Neural cell (in vitro differentiated cells): ENCODE data around the gene TJP1. TPM values are rescaled to one million over a fixed set of nuclear protein-coding genes. Genes with fewer than 3 reads are reported as not detected.

Experiments used
- H2AFZ ChIP-seq: fragments of 200-600, 300-800 bp; sonication (generic), shearing (Covaris generic); 2 replicates; pipeline ENCODE4 v1.6.0; 2014; ENCODE audit warnings: low read depth, mild to moderate bottlenecking, antibody characterized with exemption, low read length, moderate library complexity
- H3F3A ChIP-seq: fragments of 200-600 bp; shearing (Covaris generic); 2 replicates; pipeline ENCODE4 v1.6.1; 2016; ENCODE audit warnings: mild to moderate bottlenecking, moderate library complexity, mixed read lengths, antibody characterized with exemption, low read length; ENCODE audit not compliant: insufficient read depth, poor library complexity, severe bottlenecking
- H3K27ac ChIP-seq: fragments of 200-600, 300-800 bp; sonication (generic), shearing (Covaris generic); 2 replicates; pipeline ENCODE4 v1.5.1; 2014; ENCODE audit warnings: mild to moderate bottlenecking, low read length, moderate library complexity
- H3K27me3 ChIP-seq: fragments of 300-800, 200-600 bp; sonication (generic), shearing (Covaris generic); 2 replicates; pipeline ENCODE4 v1.6.0; 2014; ENCODE audit warnings: mild to moderate bottlenecking, low read depth, low read length, moderate library complexity; ENCODE audit not compliant: insufficient read depth
- H3K36me3 ChIP-seq: fragments of 300-800, 200-600 bp; sonication (generic), shearing (Covaris generic); 2 replicates; pipeline ENCODE4 v1.5.1; 2014; ENCODE audit warnings: mild to moderate bottlenecking, antibody characterized with exemption, low read length, moderate library complexity; ENCODE audit not compliant: insufficient read depth
- H3K4me2 ChIP-seq: fragments of 300-800, 200-600 bp; sonication (generic), shearing (Covaris generic); 2 replicates; pipeline ENCODE4 v1.6.0; 2014; ENCODE audit warnings: mild to moderate bottlenecking, low read length
- H3K4me3 ChIP-seq: fragments of 300-800, 200-600 bp; sonication (generic), shearing (Covaris generic); 2 replicates; pipeline ENCODE4 v1.5.1; 2014; ENCODE audit warnings: mild to moderate bottlenecking, low read length, moderate library complexity
- H3K79me2 ChIP-seq: fragments of 200-600 bp; shearing (Covaris generic); replicated peaks from 2 replicates; pipeline ENCODE4 v1.6.0; 2014; ENCODE audit warnings: mild to moderate bottlenecking, low read length, moderate library complexity; ENCODE audit not compliant: insufficient read depth
- H3K9ac ChIP-seq: fragments of 300-800, 200-600 bp; sonication (generic), shearing (Covaris generic); 2 replicates; pipeline ENCODE4 v1.6.1; 2016; ENCODE audit warnings: mild to moderate bottlenecking, low read length, mixed read lengths
- H3K9me2 ChIP-seq: fragments of 200-600 bp; shearing (Covaris generic); 2 replicates; pipeline ENCODE4 v1.6.1; 2016; ENCODE audit warnings: mild to moderate bottlenecking, low read length, mixed read lengths; ENCODE audit not compliant: insufficient read depth
- H3K9me3 ChIP-seq: fragments of 200-600, 300-800 bp; sonication (generic), shearing (Covaris generic); 2 replicates; pipeline ENCODE4 v1.6.1; 2016; ENCODE audit warnings: mild to moderate bottlenecking, mixed run types, low read length, moderate library complexity, mixed read lengths
- H4K20me1 ChIP-seq: fragments of 200-600 bp; shearing (Covaris generic); 2 replicates; pipeline ENCODE4 v1.6.1; 2016; ENCODE audit warnings: mild to moderate bottlenecking, mixed run types; ENCODE audit not compliant: insufficient read depth
- EP300 ChIP-seq: fragments of 450-650 bp; conservative IDR thresholded peaks from 2 replicates; pipeline ENCODE4 v1.6.1; 2014; ENCODE audit warnings: antibody characterized with exemption, mild to moderate bottlenecking, moderate library complexity; ENCODE audit not compliant: poor library complexity, severe bottlenecking
- EZH2 ChIP-seq: fragments of 200-600, 300-800 bp; shearing (Covaris generic), sonication (generic); IDR thresholded peaks from 2 replicates; pipeline ENCODE4 v1.6.1; 2014; ENCODE audit warnings: antibody characterized with exemption, low read length, borderline replicate concordance, mild to moderate bottlenecking; ENCODE audit not compliant: insufficient read depth, poor library complexity, severe bottlenecking
- MXI1 ChIP-seq: fragments of 450-650 bp; conservative IDR thresholded peaks from 2 replicates; pipeline ENCODE4 v1.6.1; 2014; ENCODE audit warnings: antibody characterized with exemption, mild to moderate bottlenecking; ENCODE audit not compliant: poor library complexity, severe bottlenecking
- POLR2AphosphoS5 ChIP-seq: IDR thresholded peaks from 2 replicates; pipeline ENCODE4 v1.6.1; 2012
- RAD21 ChIP-seq: fragments of 450-650 bp; conservative IDR thresholded peaks from 2 replicates; pipeline ENCODE4 v1.6.1; 2014; ENCODE audit warnings: antibody characterized with exemption, mild to moderate bottlenecking, moderate library complexity
- SMC3 ChIP-seq: fragments of 450-650 bp; conservative IDR thresholded peaks from 2 replicates; pipeline ENCODE4 v1.6.1; 2014; ENCODE audit warnings: antibody characterized with exemption, mild to moderate bottlenecking, moderate library complexity; ENCODE audit not compliant: poor library complexity
- TAF1 ChIP-seq: IDR thresholded peaks from 2 replicates; pipeline ENCODE4 v1.6.1; 2012; ENCODE audit warnings: low read depth
- polyA plus RNA-seq: library from polyadenylated mRNA; depleted of rRNA; stranded (reverse); fragments of >200 nt; gene quantifications from 2 replicates; pipeline ENCODE4 v1.2.3, GENCODE V29; 2014
- TF ChIP-seq, protein P1 (sequence below): fragments of 450-650 bp; IDR thresholded peaks from 2 replicates; pipeline ENCODE4 v1.5.1; 2014; ENCODE audit warnings: antibody characterized with exemption, mild to moderate bottlenecking, moderate library complexity; ENCODE audit not compliant: poor library complexity, severe bottlenecking
- TF ChIP-seq, protein P2 (sequence below): IDR thresholded peaks from 2 replicates; pipeline ENCODE4 v1.6.1; 2012; ENCODE audit warnings: borderline replicate concordance

Gene TJP1
- polyA plus RNA-seq, 1 donor from 2014 or later = 6.2 TPM

- H3K27ac ChIP-seq = no peak overlapping the region
- no peaks in the 10 kb centered on the region for H4K20me1 ChIP-seq
- H3K9me3 ChIP-seq = no peaks in the 10 kb centered on the region
Measured at GRCh38 chr15:29787767-29788166, 34.5 kb downstream of the TJP1 start.

GRCh38 chr15:29785642-29786041 is 36.6 kb downstream of the TJP1 start:
- Histone ChIP-seq H2AFZ (no peak overlapping the region), H3K4me3 (no peak overlapping the region), H3K9me2 (no peaks in the 10 kb centered on the region), H3K79me2 (peaks cover 7% of the 10 kb centered on the region), H3K27me3 (no peaks in the 10 kb centered on the region), H3K9me3 (no peaks in the 10 kb centered on the region), H3K4me2 (no peak overlapping the region), H4K20me1 (no peaks in the 10 kb centered on the region), H3K9ac (no peak overlapping the region), H3K27ac (no peak overlapping the region), H3K36me3 (no peaks in the 10 kb centered on the region), H3F3A (no peaks in the 10 kb centered on the region)
- TF ChIP-seq, protein P1, sequence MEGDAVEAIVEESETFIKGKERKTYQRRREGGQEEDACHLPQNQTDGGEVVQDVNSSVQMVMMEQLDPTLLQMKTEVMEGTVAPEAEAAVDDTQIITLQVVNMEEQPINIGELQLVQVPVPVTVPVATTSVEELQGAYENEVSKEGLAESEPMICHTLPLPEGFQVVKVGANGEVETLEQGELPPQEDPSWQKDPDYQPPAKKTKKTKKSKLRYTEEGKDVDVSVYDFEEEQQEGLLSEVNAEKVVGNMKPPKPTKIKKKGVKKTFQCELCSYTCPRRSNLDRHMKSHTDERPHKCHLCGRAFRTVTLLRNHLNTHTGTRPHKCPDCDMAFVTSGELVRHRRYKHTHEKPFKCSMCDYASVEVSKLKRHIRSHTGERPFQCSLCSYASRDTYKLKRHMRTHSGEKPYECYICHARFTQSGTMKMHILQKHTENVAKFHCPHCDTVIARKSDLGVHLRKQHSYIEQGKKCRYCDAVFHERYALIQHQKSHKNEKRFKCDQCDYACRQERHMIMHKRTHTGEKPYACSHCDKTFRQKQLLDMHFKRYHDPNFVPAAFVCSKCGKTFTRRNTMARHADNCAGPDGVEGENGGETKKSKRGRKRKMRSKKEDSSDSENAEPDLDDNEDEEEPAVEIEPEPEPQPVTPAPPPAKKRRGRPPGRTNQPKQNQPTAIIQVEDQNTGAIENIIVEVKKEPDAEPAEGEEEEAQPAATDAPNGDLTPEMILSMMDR = no peak
- TF ChIP-seq, protein P2, sequence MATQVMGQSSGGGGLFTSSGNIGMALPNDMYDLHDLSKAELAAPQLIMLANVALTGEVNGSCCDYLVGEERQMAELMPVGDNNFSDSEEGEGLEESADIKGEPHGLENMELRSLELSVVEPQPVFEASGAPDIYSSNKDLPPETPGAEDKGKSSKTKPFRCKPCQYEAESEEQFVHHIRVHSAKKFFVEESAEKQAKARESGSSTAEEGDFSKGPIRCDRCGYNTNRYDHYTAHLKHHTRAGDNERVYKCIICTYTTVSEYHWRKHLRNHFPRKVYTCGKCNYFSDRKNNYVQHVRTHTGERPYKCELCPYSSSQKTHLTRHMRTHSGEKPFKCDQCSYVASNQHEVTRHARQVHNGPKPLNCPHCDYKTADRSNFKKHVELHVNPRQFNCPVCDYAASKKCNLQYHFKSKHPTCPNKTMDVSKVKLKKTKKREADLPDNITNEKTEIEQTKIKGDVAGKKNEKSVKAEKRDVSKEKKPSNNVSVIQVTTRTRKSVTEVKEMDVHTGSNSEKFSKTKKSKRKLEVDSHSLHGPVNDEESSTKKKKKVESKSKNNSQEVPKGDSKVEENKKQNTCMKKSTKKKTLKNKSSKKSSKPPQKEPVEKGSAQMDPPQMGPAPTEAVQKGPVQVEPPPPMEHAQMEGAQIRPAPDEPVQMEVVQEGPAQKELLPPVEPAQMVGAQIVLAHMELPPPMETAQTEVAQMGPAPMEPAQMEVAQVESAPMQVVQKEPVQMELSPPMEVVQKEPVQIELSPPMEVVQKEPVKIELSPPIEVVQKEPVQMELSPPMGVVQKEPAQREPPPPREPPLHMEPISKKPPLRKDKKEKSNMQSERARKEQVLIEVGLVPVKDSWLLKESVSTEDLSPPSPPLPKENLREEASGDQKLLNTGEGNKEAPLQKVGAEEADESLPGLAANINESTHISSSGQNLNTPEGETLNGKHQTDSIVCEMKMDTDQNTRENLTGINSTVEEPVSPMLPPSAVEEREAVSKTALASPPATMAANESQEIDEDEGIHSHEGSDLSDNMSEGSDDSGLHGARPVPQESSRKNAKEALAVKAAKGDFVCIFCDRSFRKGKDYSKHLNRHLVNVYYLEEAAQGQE = no peak
- TF ChIP-seq EP300 = no peak
- no peak for TF ChIP-seq EZH2
- no peak for TF ChIP-seq MXI1
- TF ChIP-seq SMC3 = no peak
- TF ChIP-seq POLR2AphosphoS5 = no peak
- no peak for TF ChIP-seq RAD21
- no peak for TF ChIP-seq TAF1

More at GRCh38 chr15:29787767-29788166, 34.5 kb downstream of the TJP1 start:
- Histone ChIP-seq H3K9ac (no peak overlapping the region), H3K4me2 (no peak overlapping the region), H3K36me3 (no peaks in the 10 kb centered on the region), H3K79me2 (no peaks in the 10 kb centered on the region), H3K9me2 (no peaks in the 10 kb centered on the region), H3F3A (no peaks in the 10 kb centered on the region), H3K27me3 (no peaks in the 10 kb centered on the region), H3K4me3 (no peak overlapping the region), H2AFZ (no peak overlapping the region)
- TF ChIP-seq TAF1 (no peak), SMC3 (no peak), EZH2 (no peak), MXI1 (no peak), RAD21 (no peak)
- TF ChIP-seq, protein P1 = no peak
- TF ChIP-seq, protein P2 = no peak
